HEK293 (cell line): Measurements from ENCODE around the gene A2ML1.

Experiments used
- CTCF ChIA-PET: fragments of 350-600 bp; formaldehyde crosslinking; extraction: SDS; loops from one replicate; lab custom pipeline; 2021; ENCODE audit warnings: antibody characterized with exemption; lab: Yijun Ruan, JAX
- POLR2A ChIA-PET: fragments of 300-600 bp; formaldehyde crosslinking; extraction: SDS; loops from one replicate; lab custom pipeline; 2020; ENCODE audit warnings: antibody characterized with exemption, inconsistent platforms; lab: Yijun Ruan, JAX
- H3K27ac ChIP-seq: fragments of 200-500 bp; sonication (Bioruptor generic); 2 replicates; pipeline ENCODE4 v1.5.1; 2014; ENCODE audit warnings: low read depth, low read length, control low read depth, inconsistent platforms; ENCODE audit errors: extremely low read depth
- H3K36me3 ChIP-seq, 2 experiments: fragments of 200-500 bp in 1 of 2; sonication (Bioruptor generic) in 1 of 2; 1 replicate in 1 of 2; 2 replicates in 1 of 2; pipeline ENCODE4 v1.5.1; 2014 to 2017; ENCODE audit warnings: inconsistent platforms in 2 of 2, low read length in 2 of 2; ENCODE audit not compliant: control insufficient read depth in 2 of 2, insufficient read depth in 1 of 2
- H3K4me1 ChIP-seq: fragments of 200-500 bp; sonication (Bioruptor generic); 2 replicates; pipeline ENCODE4 v1.5.1; 2014; ENCODE audit warnings: mild to moderate bottlenecking, low read length, inconsistent platforms; ENCODE audit not compliant: control insufficient read depth, insufficient read depth
- H3K4me3 ChIP-seq: 2 replicates; pipeline ENCODE4 v1.5.1; 2011; ENCODE audit warnings: low read depth, mild to moderate bottlenecking, control low read depth, low read length, moderate library complexity
- H3K9me3 ChIP-seq: fragments of 200-500 bp; sonication (Bioruptor generic); 2 replicates; pipeline ENCODE4 v1.5.1; 2014; ENCODE audit warnings: low read depth, low read length, inconsistent platforms; ENCODE audit not compliant: control insufficient read depth, insufficient read depth
- BCL11B ChIP-seq: fragments of 450-650 bp; formaldehyde crosslinking; IDR thresholded peaks from 2 replicates; pipeline ENCODE4 v1.5.1; 2016; ENCODE audit warnings: low read depth, missing biosample characterization, missing genetic modification characterization
- EGR2 ChIP-seq: fragments of 450-650 bp; formaldehyde crosslinking; IDR thresholded peaks from 2 replicates; pipeline ENCODE4 v1.5.1; 2016; ENCODE audit warnings: low read depth, missing biosample characterization, missing genetic modification characterization
- GLI4 ChIP-seq: fragments of 450-650 bp; formaldehyde crosslinking; IDR thresholded peaks from 2 replicates; pipeline ENCODE4 v1.5.1; 2016; ENCODE audit warnings: missing biosample characterization, missing genetic modification characterization
- HOXA7 ChIP-seq: sonication (generic); formaldehyde crosslinking; IDR thresholded peaks from 2 replicates; pipeline ENCODE4 v1.8.1; 2022; ENCODE audit warnings: missing genetic modification reagents, borderline replicate concordance
- KLF9 ChIP-seq: fragments of 450-650 bp; formaldehyde crosslinking; IDR thresholded peaks from 2 replicates; pipeline ENCODE4 v1.5.1; 2016; ENCODE audit warnings: missing biosample characterization, missing genetic modification characterization, low read depth
- PBX3 ChIP-seq: sonication (generic); formaldehyde crosslinking; IDR thresholded peaks from 2 replicates; pipeline ENCODE4 v1.8.1; 2022; ENCODE audit warnings: mild to moderate bottlenecking, moderate library complexity, missing genetic modification reagents
- SCRT2 ChIP-seq: fragments of 450-650 bp; formaldehyde crosslinking; IDR thresholded peaks from 2 replicates; pipeline ENCODE4 v1.5.1; 2016; ENCODE audit warnings: missing biosample characterization, missing genetic modification characterization
- TRIM28 ChIP-seq: IDR thresholded peaks from 2 replicates; pipeline ENCODE4 v1.6.1; 2011; ENCODE audit warnings: low read length, control low read depth, borderline replicate concordance
- ZBTB49 ChIP-seq: fragments of 450-650 bp; formaldehyde crosslinking; IDR thresholded peaks from 2 replicates; pipeline ENCODE4 v1.5.1; 2016; ENCODE audit warnings: missing biosample characterization, missing genetic modification characterization, low read depth
- ZBTB6 ChIP-seq: fragments of 450-650 bp; formaldehyde crosslinking; IDR thresholded peaks from 2 replicates; pipeline ENCODE4 v1.5.1; 2017; ENCODE audit warnings: missing biosample characterization, missing genetic modification characterization
- ZFP37 ChIP-seq: fragments of 450-650 bp; formaldehyde crosslinking; IDR thresholded peaks from 2 replicates; pipeline ENCODE4 v1.5.1; 2016; ENCODE audit warnings: missing biosample characterization, missing genetic modification characterization
- ZNF157 ChIP-seq: fragments of 450-650 bp; formaldehyde crosslinking; IDR thresholded peaks from 2 replicates; pipeline ENCODE4 v1.5.1; 2016; ENCODE audit warnings: missing biosample characterization, missing genetic modification characterization
- ZNF169 ChIP-seq: fragments of 450-650 bp; formaldehyde crosslinking; IDR thresholded peaks from 2 replicates; pipeline ENCODE4 v1.5.1; 2016; ENCODE audit warnings: missing biosample characterization, missing genetic modification characterization
- ZNF280D ChIP-seq: fragments of 450-650 bp; formaldehyde crosslinking; IDR thresholded peaks from 2 replicates; pipeline ENCODE4 v1.5.1; 2016; ENCODE audit warnings: missing biosample characterization, missing genetic modification characterization
- ZNF404 ChIP-seq: fragments of 450-650 bp; formaldehyde crosslinking; IDR thresholded peaks from 2 replicates; pipeline ENCODE4 v1.5.1; 2017; ENCODE audit warnings: missing biosample characterization, missing genetic modification characterization
- ZNF660 ChIP-seq: fragments of 450-650 bp; IDR thresholded peaks from 2 replicates; pipeline ENCODE4 v1.5.1; 2018; ENCODE audit warnings: missing biosample characterization, mild to moderate bottlenecking, missing genetic modification characterization
- ZSCAN16 ChIP-seq: fragments of 450-650 bp; formaldehyde crosslinking; IDR thresholded peaks from 2 replicates; pipeline ENCODE4 v1.5.1; 2016; ENCODE audit warnings: missing biosample characterization, missing genetic modification characterization
- TF ChIP-seq, protein P1 (sequence below): fragments of 450-650 bp; formaldehyde crosslinking; IDR thresholded peaks from 2 replicates; pipeline ENCODE4 v1.5.1; 2016; ENCODE audit warnings: missing biosample characterization, missing genetic modification characterization
- TF ChIP-seq, protein P2 (sequence below): fragments of 450-650 bp; formaldehyde crosslinking; IDR thresholded peaks from 2 replicates; pipeline ENCODE4 v1.5.1; 2017; ENCODE audit warnings: missing biosample characterization, missing genetic modification characterization
- TF ChIP-seq, protein P3 (sequence below): fragments of 450-650 bp; formaldehyde crosslinking; conservative IDR thresholded peaks from 2 replicates; pipeline ENCODE4 v1.5.1; 2016; ENCODE audit warnings: low read depth, missing biosample characterization, missing genetic modification characterization

The A2ML1 gene

GRCh38 chr12:8773461-8773860, 49.0 kb upstream of the A2ML1 start (continued):
- TF ChIP-seq BCL11B (tag by site-specific recombination) (no peak), PBX3 (CRISPR knock-in tag) (no peak), ZBTB49 (tag by site-specific recombination) (no peak), ZNF157 (no peak)

GRCh38 chr12:8779281-8779680, 43.1 kb upstream of the A2ML1 start:
- H3K9me3 ChIP-seq: no peaks in the 10 kb centered on the region
- POLR2A ChIA-PET: no interaction called here
- no peak overlapping the region for H3K27ac ChIP-seq
- CTCF ChIA-PET: interaction anchor here (0.6 to 0.9 kb wide), 2 partner anchors 73 to 74 kb away, joined by 4 read pairs; no protein-coding TSS in a partner anchor
- no peak overlapping the region for H3K4me3 ChIP-seq
- H3K36me3 ChIP-seq: peaks cover 7 to 12% of the 10 kb centered on the region in 2 experiments; a peak in 2 of 3 replicates
- H3K4me1 ChIP-seq: no peaks in the 10 kb centered on the region
- TF ChIP-seq KLF9 (tag by site-specific recombination) (no peak), ZNF169 (tag by site-specific recombination) (no peak), ZBTB6 (tag by site-specific recombination) (no peak), HOXA7 (no peak), ZNF660 (tag by site-specific recombination) (no peak), EGR2 (tag by site-specific recombination) (no peak), TRIM28 (no peak), ZNF404 (tag by site-specific recombination) (no peak), ZFP37 (tag by site-specific recombination) (no peak), ZSCAN16 (tag by site-specific recombination) (no peak), ZNF280D (tag by site-specific recombination) (no peak), SCRT2 (tag by site-specific recombination) (no peak), GLI4 (no peak)
- TF ChIP-seq, protein P1, sequence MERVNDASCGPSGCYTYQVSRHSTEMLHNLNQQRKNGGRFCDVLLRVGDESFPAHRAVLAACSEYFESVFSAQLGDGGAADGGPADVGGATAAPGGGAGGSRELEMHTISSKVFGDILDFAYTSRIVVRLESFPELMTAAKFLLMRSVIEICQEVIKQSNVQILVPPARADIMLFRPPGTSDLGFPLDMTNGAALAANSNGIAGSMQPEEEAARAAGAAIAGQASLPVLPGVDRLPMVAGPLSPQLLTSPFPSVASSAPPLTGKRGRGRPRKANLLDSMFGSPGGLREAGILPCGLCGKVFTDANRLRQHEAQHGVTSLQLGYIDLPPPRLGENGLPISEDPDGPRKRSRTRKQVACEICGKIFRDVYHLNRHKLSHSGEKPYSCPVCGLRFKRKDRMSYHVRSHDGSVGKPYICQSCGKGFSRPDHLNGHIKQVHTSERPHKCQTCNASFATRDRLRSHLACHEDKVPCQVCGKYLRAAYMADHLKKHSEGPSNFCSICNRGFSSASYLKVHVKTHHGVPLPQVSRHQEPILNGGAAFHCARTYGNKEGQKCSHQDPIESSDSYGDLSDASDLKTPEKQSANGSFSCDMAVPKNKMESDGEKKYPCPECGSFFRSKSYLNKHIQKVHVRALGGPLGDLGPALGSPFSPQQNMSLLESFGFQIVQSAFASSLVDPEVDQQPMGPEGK: no peak
- TF ChIP-seq, protein P2, sequence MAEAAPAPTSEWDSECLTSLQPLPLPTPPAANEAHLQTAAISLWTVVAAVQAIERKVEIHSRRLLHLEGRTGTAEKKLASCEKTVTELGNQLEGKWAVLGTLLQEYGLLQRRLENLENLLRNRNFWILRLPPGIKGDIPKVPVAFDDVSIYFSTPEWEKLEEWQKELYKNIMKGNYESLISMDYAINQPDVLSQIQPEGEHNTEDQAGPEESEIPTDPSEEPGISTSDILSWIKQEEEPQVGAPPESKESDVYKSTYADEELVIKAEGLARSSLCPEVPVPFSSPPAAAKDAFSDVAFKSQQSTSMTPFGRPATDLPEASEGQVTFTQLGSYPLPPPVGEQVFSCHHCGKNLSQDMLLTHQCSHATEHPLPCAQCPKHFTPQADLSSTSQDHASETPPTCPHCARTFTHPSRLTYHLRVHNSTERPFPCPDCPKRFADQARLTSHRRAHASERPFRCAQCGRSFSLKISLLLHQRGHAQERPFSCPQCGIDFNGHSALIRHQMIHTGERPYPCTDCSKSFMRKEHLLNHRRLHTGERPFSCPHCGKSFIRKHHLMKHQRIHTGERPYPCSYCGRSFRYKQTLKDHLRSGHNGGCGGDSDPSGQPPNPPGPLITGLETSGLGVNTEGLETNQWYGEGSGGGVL (tag by site-specific recombination): no peak
- TF ChIP-seq, protein P3, sequence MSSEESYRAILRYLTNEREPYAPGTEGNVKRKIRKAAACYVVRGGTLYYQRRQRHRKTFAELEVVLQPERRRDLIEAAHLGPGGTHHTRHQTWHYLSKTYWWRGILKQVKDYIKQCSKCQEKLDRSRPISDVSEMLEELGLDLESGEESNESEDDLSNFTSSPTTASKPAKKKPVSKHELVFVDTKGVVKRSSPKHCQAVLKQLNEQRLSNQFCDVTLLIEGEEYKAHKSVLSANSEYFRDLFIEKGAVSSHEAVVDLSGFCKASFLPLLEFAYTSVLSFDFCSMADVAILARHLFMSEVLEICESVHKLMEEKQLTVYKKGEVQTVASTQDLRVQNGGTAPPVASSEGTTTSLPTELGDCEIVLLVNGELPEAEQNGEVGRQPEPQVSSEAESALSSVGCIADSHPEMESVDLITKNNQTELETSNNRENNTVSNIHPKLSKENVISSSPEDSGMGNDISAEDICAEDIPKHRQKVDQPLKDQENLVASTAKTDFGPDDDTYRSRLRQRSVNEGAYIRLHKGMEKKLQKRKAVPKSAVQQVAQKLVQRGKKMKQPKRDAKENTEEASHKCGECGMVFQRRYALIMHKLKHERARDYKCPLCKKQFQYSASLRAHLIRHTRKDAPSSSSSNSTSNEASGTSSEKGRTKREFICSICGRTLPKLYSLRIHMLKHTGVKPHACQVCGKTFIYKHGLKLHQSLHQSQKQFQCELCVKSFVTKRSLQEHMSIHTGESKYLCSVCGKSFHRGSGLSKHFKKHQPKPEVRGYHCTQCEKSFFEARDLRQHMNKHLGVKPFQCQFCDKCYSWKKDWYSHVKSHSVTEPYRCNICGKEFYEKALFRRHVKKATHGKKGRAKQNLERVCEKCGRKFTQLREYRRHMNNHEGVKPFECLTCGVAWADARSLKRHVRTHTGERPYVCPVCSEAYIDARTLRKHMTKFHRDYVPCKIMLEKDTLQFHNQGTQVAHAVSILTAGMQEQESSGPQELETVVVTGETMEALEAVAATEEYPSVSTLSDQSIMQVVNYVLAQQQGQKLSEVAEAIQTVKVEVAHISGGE: no peak
